ENCODE results near the gene PAK5.

PAK5 gene

DNA sequence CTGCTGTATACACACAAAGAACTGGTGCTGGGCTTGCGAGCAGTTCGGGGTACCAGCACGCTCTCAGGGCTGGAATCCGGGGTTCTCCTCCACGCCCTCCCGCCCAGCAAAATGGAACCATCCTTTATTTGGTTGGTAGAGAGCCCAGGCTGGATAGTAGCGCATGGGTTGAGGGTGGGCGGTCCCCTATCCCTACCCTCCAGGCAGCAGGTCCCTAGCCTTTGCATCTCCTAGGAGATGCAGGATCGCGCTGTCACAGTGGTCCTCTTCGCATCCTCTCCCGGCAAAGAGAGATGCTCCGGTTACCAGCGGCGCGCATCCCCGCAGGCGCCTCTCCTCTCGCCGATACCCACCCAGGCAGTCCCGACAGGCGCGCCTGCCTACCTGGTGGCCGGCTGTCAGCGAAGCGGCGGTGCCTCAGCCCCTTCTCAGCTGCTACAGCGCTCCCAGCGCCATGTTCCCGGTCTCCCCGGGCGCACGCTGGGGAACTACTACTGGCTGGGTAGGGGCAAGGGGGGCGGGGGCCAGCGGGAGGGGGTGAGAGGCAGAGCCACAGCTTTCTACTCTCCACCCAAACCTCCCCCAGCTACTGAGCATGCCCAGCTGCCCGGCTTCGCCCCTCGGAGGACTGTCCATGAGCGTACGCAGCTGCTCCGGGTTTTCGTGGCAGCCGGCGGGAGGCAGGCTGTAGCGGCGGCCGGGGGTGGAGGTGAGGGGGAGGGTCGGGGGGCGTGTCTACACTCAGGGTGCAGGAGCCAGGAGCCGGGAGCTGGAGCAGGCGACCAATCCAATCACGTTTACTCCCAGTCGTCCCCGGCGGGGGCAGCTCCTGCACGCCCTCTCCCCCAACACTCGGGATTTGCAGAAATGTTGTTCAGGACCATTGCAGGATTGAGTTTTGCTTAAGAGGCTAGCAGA, at the start of gene PAK5:
TSS of gene PAK5 (minus strand) at position 699 of the 918 bp plus-strand sequence. CDS start 194,748 bp downstream, outside the sequence.
- peak; percentile 67 for DNase-seq

DNA sequence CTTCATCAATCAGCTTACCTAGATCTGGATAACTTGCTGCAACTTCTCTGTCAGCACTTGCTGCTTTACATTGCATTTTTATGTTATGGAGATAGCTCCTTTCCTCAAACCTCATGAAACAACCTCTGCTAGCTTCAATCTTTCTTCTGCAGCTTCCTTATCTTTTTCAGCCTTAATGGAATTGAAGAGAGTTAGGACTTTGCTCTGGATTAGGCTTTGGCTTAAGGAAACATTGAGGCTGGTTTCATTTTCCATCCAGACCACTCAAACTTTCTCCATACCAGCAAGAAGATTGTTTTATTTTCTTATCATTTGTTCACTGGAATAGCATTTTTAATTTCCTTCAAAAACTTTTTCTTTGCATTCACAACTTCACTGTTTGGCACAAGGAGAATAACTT, 48.8 kb upstream of the PAK5 start:
- no peak for DNase-seq

DNA sequence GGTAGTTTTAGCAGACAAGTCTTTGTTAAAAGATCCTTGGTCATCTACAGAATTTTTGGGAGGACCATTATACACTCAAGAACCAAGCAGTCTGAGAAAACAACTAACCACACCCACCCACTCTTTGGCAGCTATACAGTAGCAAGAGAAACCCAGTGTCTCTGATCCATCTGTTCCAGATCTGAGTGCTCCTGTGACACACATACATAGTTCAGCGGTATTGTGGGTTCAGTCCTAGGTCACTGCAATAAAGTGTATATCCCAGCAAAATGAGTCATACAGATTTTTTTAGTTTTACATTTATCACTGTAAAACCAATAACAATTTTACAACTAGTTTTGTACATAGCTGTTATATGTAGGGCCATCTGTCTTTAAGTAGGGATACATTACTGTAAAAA, 47.4 kb upstream of the PAK5 start:
- DNase-seq = no peak

DNA sequence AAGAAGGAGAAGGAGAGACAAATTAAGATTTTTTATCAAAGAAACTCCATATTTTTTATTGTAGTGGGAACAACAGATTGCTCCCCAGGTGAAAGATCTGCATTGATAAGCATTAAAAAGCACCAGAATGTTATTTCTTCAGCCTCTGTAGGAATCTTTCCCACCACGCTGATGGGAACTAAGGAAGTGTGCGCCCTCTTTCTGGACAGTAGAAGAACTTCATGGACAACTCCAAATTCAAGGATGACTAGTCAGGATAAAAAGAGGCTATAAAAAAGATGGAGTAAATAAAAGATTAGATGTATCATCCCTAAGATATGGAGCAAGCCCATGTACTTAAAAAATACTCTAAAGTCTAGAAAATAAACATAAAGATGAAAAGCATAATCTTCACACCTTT, 45.8 kb upstream of the PAK5 start:
- no peak for DNase-seq

DNA sequence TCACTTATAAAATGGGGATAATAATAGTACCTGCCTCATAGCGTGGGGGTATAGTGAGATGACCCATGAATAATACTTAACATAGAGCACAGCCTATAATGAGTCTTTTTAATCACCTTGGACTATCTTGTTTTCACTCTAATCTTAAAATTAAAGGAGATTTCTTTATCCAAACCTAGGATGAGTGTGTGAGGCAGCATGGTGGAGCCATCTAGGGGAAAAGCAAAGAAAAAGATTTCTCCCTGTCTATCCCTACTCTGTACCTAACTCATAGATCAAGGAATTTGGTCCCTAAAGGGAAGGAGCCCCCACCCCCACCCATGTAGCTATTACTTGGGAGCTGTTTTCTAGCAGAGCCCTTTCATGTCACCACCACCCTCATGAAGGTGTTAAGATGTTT, 45.2 kb upstream of the PAK5 start:
- no peak for DNase-seq

DNA sequence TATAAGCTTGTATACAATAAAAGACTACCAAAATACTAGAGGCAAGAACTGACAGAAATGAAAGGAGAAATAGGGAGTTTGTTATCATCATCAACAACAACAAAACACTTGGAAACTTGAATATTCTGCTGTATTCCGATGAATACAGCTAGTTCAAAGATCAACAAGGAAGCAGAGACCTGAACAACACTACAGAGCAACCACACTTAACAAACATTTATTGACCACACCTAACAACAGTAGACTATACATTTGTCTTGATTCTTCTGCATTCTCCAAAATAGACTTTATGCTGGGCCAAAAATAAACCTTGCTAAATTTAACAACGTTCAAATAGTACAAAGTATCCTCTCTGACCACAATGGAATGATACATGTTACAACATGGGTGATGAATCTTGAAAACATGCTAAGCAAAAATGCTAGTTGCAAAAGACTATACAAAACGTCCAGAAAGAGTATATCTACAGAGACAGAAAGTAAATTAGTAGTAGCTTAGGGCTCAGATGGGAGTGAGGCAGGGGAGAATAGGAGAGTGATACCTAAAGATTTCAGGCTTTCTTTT, 39.1 kb upstream of the PAK5 start:
- DNase-seq = no peak

DNA sequence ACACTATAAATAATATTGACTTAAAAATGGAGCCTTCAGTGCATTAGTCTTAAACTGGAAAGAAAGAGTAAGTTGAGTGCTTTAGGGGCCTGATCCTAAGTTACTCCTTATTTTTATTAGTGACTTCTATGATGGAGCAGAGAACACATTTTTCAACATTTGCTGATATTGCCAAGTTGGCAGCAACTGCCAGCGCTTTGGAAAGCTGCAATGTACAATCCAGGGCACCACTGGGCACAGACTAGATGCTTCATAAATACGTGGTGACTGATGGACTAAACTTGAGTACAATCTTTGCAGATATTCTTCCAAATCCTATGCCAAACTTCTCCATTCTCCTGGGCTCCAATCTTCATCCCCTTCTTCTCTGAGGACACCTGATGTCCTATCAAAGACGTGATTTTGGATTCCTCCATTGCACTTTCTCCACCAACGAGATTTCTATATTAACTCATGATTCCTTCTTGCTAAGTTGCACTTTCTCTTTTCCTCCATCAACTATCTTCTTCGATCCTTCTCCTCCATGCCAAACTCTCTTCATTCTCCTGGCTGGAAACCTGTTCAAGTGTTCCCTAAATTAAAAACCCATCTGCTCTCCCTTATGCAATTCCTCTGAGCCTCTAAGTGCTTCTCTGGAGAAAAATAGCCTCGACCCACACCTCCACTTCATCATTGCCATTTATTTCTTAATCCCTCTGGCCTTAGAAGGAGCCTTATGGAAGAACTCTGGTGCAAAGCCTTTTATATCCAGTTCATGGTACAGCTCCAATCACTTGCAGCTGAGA, 28.5 kb upstream of the PAK5 start:
- DNase-seq = no peak

DNA sequence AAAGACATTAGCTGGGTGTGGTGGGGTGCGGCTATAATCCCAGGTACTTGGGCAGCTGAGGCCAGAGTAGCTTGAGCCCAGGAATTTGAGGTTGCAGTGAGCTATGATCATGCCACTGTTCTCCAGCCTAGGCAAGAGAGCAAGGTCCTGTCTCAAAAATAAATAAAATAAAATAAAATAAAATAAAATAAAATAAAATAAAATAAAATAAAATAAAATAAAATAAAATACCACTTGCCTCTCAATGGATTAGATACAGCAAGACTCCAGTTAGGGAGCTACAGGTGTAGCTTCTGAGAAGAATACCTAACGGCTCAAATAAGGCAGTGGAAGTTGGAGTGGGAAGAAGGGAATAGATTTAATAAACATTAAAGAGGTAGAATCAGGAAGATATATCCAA, 13.7 kb upstream of the PAK5 start:
- DNase-seq = no peak

DNA sequence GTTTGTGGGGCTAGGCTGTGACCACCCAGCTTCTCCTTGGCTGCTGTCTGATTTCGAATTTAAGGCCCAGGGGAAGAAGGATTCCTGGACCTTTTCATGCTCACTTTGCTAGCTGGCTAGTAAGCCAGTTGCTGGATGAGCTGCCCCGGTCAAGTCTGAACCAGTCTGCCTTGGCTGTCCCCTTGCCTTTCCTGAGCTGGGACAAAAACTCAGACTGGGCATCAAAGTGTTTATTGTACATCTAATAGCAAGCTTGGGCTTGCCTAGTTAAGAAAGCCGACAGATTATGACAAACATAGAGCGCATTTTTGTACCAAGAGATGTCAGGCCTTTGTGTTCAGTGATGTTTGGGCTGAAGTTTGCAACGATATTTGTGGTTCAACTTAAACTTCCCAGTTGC, 750 bp upstream of the PAK5 start:
- DNase-seq = no peak

DNA sequence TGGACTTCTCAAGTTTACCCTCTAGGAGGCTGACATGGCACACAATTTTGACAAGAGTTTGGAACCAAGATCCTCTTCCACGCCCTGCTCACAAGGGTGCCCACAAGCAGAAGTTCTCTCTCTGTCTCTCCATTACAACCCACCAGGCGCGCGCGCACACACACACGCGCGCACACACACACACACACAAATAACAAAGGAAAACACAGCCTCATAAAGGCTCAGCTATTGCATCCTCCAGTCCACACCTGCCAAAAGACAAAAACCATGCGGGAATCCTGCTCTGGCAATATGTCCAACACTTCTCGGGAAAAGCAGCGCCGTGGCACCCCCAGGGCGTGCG, 870 bp downstream of the PAK5 start:
- DNase-seq = no peak

DNA sequence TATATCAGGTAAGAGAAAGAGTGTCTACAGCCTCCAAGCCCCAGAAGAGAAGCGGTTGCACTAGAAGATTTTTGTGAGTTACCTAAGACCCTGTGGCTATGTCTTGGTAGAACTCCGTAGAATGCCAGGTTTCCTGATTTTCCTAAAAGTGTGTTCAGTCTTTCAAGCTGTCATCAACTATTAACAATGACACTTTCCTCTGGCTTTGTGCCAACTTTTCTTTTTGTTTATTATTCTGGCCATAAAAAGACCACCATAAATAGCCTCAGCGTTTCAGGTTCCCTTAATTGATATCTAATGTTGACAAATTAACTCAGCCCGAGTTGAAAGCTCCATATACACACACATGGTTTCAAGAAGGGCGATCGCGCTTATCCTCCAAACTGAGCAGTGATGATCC, 1.2 kb downstream of the PAK5 start:
- no peak for DNase-seq

DNA sequence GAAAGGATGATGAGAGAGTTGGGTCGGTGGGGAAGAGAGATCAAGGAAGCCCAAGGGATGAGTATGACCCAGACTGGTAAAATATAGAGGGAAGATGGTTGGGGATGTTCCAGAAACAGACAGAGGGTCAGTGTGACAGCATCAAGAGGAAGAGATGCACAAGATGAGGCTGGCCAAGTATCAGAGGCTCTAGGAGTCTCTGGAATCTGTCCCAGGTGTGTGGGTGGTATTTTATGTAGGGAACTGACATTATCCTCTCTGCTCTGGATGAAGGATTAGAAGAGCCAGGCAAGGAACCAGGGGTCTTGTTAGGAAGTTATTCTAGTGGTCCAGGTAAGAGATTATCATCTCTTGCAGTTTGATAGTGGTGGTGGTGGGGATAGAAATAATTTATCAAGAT, 3.6 kb downstream of the PAK5 start:
- no peak for DNase-seq

DNA sequence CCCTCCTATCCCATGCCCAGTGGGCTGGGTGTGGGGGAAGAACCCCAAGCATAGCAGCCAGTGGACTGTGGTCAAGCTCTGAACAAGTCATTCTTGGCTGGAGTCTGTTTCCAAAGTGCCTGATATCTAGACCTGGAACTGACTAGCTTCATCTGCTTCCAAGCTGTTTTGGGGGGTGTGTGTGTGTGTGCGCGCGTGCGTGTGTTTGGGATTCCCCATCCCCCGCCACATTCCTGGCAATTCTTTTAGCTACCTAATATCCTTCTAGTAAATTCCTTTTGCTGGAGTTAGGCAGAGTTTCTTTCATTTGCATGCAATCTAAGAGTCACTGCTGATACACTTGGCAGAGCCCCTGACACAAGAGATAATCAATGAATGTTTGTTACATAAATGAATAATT, 7.8 kb downstream of the PAK5 start:
- no peak for DNase-seq

DNA sequence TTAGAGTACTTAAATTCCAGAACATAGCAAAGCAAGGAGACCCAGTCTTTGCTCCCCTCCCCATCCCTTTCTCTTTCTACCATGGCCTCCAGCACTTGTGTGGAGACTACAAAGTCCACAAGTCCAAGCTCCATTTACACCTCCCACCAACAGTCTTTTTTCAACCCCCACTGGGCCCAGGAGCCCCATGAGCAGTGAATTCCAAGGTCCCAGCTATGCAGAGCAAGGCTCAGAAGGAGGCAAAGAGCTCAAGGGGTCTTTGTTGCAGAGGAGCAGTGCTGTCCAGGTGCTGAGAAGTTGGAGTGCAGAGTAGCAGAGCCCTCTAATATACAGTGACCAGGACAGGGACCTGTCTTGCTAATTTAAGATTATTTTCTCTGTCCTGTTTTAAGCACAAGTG, 9.0 kb downstream of the PAK5 start:
- no peak for DNase-seq

DNA sequence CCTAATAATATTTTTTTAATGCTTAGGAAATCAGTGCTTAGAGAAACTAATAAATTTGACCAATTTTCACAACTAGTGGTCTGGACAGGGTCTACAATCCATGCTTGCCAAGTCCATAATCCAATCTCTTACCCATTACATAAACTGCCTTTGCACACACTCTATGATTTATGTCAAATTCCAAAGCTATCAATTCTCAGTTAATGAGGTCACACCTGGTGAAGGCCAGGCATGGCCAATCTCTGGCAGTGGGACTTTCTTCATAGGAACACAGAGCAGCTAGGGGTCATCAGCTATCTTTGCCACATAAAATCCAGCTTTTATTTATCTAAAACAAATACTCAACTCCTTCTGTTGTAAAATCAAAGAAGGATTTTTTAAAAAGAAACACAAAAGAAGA, 21.2 kb downstream of the PAK5 start:
- no peak for DNase-seq

DNA sequence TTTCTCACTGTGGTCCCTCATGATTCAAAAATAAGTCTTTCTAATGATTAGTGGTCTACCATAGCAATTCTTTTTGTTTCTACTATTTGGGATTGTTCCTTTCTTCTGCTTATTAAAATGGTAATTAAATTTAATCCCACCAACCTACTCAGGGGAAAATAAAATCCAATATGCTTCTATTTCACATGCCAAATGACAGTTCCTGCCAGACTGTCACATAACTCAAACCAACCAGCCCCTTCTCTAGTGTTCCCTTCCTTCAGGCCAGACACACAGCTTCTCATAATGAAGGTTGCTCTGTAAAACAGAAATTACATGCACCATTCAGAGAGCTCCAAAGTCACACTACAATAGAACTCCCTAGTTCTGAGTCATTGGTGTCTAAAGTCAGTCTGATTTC, 23.2 kb downstream of the PAK5 start:
- no peak for DNase-seq

DNA sequence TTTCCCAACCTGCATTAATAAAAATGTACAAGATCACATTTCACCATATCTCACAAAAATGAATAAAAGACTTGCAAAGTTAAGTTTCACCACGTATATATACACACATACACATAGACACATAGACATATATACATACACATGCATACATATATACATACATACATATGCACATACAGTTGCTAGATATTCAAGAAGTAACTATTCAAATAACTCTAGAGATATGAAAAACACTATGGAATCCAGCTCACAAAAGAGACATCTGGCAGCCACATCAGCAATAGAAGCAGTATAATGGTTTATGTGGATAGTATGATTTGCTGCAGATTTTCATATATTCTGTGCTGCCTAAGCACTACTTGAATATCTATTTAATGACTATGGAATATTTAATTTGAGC, 28.1 kb downstream of the PAK5 start:
- DNase-seq = no peak

DNA sequence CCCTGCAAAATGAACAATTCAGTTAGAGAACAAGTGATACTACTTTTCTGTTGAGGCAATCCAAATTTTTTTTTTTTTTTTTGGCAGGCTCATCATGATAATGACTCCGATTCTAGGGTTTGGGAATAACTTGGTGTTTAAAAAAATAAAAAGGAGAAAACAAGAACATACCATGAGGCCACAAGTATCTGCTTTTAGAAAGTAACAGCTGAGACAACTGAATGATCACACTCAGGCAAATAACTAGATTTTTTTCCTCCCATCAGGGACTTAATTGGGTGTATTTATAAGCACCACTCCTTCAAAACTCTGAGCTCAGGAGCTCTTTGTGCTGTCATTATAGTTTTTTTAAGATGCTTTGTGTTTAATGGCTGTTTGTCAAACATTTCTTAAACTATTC, 29.6 kb downstream of the PAK5 start:
- DNase-seq = no peak

DNA sequence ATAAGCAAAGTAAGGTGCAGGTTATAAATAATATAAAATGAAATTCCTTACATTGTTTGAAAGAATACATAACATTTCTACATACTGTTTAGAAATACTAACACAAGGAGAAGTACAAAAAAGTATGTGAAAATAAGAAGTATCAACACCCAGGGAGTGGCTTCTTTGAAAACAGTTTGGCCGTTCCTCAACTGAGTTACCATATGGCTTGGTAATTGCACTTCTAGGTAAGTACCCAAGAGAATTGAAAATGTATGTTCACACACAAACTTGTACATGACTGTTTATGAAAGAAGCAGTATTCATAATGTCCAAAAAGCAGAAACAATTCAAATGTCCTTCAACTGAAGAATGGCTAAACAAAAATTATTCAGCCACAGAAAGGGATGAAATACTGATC, 30.7 kb downstream of the PAK5 start:
- no peak for DNase-seq

DNA sequence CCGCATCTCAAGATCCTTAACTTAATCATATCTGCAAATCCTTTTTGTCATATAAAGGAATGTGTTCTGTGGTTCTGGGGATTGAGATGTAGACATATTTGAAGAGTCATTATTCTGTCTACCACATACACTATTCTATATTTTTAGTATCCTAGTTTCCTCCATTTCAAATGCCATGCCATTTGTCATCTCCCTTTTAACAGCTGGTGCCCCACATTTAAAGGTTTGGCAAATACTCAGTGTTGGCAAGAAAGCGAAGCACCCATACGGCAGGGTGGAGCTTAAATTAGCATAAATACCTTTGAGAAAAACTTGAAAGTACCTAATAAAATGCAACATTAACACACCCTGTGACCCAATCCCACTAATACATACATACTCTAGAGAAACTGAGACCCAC, 31.7 kb downstream of the PAK5 start:
- no peak for DNase-seq

DNA sequence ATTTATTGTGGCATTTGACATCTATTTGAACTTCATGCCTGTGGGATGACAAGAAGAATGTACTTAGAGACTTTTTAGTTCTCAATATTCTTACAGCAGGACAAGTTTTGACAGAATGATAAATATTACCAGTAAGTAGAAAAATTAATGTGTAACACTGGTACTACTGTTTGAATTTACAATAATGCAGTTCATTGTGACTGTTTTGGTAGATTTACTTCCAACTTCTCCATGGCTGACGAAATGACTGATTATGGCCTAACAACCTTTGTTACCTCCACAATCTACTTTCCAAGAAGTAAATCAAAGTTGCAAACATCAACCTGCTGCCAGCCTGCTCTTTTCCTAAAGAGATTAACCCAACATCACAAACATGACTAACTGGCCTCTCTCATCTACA, 38.5 kb downstream of the PAK5 start:
- no peak for DNase-seq

DNA sequence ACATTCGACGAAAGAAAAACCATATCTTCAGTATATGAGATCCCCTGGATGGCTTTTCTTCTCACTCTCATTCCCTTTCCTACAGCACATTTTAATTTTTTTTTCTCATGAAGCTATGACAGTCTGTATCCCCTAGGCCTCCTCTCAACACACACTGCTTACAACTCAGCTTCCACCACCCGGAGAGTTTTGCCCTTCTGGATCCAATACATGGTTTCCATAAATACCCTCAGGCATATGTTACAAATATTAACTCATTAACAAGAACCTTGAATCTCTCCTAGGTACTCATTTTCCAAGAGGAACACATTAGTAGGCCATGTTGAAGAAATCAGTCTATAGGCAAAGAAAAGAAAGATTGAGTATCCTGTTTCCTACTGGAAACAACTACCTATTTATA, 44.0 kb downstream of the PAK5 start:
- DNase-seq = no peak

DNA sequence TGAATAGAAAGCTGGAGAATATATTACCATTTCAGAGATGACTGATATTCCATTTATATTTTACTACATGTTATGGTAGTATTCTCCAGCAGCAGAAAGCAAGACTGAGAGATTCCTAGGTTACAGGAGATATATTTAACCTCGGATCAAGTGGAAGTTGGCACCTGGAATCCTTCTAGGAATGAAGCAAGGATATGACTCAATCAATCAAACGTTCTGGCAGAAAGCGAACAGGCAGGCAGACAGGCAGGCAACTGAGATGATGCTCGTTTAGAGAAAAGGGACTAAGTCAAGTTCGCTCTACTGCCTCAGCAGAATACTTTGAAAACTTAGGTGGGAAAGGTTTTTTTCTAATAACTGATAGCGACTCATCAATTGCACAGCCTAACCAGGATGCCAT, 46.2 kb downstream of the PAK5 start:
- DNase-seq = no peak

DNA sequence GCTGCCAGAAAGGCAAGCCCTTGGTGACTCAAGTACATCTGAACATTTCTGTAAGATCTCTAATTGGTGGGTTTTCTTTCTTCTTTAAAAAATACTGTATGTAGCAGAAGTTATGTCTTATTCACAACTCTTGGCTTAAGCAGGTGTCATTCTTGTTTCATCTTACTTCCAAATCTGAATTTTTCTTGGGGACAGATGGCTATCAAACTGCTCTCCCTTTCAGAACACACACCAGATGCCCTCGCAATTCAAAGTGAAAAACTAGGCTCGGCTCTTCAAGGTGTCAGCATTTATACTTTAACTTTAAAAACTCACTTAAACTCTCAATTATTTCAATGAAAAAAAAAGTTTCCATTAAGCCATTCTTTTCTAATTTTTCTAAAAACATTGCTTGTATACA, 49.7 kb downstream of the PAK5 start:
- no peak for DNase-seq

Measured in NCI-H1048 (cell line).